ENCODE results near the gene TNFSF13B. TPM values are rescaled to one million over a fixed set of nuclear protein-coding genes. Genes with fewer than 3 reads are reported as not detected.
"Not testable (repeated sequence)": the region's sequence is repeated elsewhere in the genome, so short reads cannot be mapped to it uniquely, and the experiment has no call there.

Gene TNFSF13B, protein sequence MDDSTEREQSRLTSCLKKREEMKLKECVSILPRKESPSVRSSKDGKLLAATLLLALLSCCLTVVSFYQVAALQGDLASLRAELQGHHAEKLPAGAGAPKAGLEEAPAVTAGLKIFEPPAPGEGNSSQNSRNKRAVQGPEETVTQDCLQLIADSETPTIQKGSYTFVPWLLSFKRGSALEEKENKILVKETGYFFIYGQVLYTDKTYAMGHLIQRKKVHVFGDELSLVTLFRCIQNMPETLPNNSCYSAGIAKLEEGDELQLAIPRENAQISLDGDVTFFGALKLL
- polyA plus RNA-seq (2013, experiment 1 of 2; ENCODE audit: insufficient read length), result 0.18 TPM
- 0.16 TPM for polyA plus RNA-seq (2013, experiment 2 of 2; ENCODE audit: insufficient read length)

DNA sequence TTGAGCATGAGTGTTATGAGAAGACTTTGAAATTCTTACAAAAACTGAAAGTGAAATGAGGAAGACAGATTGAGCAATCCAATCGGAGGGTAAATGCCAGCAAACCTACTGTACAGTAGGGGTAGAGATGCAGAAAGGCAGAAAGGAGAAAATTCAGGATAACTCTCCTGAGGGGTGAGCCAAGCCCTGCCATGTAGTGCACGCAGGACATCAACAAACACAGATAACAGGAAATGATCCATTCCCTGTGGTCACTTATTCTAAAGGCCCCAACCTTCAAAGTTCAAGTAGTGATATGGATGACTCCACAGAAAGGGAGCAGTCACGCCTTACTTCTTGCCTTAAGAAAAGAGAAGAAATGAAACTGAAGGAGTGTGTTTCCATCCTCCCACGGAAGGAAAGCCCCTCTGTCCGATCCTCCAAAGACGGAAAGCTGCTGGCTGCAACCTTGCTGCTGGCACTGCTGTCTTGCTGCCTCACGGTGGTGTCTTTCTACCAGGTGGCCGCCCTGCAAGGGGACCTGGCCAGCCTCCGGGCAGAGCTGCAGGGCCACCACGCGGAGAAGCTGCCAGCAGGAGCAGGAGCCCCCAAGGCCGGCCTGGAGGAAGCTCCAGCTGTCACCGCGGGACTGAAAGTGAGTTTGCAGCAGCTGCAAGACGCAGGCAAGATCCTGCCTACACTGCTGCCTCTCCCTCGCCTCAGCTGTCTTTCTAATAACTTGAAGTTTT, at the start of gene TNFSF13B:
Gene TNFSF13B (plus strand): TSS at position 118 of the 728 bp plus-strand sequence. CDS start 178 bp downstream, at position 296.
- DNase-seq, result peak; percentile 14

DNA sequence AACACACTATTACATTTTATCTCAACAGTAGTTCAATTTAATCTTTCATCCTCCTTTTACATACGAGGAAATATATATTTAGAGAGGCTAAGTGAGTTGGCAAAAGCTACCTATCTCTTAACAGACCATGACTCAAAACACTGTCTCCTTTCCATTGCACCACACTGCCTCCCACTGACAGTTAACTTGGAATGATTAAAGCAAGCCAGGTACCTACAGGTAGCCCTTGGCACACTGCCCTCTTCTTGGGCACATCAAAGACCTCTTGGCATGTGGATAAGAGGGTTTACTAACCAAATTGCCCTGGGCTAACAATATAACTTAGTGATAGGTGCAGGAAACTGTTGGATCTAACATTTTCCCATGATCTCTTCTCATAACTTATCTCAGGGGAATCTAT, 49.5 kb upstream of the TNFSF13B start:
- no peak for DNase-seq

DNA sequence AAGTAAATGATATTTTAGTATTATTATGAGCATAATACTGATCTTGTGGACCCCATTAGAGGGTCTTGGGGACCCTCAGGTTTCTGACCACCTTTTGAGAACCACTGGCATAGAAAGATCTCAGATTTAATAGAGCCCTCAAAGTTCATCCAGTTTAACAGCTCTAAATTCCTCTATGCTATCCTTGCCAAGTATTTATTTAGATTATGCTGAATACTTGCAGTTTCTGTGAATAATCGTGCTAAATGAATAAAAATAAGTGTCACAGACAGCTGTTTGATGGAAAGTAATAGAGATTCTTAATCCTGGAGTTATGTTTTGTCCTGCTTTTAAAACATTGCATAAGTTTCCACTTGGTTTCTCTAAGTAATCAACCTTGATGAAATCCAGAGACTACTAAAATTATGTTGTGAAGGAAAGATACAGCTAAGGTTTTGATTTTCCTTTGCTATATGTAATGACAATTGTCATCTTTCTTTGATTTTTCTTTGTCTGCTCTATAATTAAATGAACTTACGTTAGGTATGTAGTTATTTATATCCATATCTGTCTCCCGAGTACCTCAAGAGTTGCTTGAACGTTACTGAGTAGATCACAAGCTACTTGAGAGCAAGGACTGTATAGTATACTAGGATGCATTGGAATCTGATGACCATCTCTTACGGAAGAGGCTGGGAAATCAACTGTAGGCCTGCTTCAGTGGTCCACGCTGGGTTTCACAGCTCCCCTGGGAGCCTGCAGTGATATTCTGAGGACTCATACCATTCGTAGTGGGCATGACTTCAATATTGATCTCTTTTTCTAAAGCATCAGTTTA, 45.6 kb upstream of the TNFSF13B start:
- no peak for DNase-seq

DNA sequence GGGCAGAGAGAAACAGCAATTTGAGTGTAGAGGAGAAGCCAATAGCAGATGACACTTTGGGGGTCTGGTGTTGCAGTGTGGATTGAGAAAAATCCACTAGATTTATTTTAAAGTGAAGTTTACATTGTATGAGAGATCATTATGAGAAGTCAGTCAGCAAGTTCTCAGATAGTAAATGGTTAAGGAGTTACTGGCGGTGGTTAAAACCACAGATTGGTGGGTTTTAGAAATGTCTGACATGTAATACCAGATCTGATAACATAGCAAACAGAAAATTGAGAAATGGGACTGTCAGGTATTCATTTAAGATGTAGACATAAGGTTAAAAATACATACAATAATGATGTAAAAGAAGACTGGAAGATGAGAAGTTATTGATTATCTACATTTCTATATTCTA, 44.1 kb upstream of the TNFSF13B start:
- no peak for DNase-seq

DNA sequence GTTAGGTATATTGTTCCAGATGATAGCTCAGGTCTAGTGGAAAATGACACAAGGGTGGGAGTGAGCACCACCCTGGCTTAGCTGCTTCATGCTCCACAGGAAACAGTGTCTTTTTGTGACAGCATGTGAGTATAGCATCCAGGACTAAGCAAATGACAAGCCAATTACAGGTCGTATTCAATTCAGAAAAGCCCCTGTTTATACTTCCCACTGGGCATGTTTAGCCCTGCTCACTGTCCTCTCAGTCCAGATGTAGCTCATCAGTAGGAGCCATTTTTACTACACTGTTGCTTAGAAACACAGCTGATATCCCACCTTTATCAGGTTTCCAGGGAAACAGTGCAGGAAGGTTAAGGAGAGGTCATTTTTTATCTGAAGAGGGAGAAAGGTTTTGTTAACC, 43.3 kb upstream of the TNFSF13B start:
- DNase-seq, result no peak

DNA sequence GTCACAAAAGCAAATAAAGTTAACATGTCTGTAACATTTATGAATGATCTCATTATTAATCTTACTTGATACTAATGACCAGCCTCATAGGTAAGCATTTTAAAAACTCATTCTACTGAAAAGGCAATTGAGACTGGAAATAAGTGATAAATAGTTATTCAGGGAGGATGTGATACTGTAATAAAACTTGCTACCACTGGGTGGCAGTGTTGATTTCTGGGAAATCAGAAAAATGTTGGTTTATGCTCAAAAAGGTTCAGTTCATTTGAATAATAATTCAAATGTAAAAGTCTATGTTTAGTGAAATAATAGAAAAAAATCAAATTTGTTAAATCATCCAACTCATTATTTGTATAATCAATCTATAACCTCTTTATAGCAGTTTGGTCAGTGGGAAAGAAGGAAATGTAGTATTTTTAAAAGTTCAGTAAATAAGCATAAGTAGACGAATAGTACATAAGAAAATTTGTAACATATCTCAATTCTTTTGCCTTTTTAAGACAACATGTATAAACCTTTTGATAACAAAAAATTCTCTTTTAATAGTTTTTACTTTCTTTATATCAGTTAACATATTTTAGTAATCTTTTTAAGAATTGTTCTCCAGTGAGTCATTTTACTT, 41.8 kb upstream of the TNFSF13B start:
- DNase-seq, result peak; percentile 35

DNA sequence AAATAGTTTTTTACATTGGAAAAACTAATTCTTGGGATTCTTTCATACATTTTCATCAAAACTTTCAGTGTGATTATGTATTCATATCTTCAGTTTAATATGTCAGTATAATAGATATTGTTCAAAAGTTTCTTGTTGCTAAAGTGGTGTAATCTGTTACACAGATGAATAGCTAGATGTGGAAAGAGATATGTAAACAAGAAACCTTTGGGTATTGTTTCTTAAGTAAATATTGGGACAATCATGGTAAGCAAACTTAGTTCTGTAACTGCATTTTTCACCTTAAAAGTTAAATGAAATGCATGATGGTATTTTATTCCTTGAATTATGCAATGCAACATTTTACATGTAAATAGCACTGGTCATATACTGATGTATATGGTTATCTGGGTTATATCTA, 39.1 kb upstream of the TNFSF13B start:
- no peak for DNase-seq

DNA sequence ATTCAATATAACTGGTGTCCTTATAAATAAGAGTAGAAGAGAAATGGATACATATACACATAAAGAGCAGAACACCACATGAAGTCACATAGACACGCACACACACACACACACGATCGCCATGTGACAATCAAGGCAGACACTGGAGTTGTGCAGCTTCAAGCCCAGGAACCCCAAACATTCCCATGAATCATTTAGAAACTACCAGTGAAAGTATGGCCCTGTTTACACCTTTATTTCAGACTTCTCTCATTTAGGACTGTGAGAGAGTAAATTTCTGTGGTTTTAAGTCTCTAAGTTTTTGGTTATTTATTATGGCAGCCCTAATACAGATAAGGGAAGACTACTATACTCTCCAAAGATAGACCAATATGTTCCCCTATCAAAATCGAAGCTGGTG, 20.4 kb upstream of the TNFSF13B start:
- no peak for DNase-seq

DNA sequence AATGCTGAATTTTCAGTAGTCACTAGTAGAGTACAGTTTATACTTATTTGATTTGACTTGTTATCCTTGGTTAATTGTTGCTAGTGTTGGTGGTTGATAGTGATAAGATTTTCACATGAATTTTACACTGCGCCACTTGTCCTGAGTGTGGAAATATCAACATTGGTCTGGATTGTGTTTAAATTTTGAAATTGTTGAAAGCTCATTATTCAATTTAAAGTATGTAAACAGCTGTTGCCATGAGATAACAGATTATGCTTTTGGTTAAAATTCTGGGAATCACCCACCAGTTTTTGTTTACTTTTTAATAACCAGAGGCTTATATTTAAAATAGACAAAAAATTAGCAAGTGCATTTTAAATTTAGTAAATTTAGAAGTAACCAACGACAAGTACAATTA, 12.3 kb upstream of the TNFSF13B start:
- DNase-seq, result no peak

DNA sequence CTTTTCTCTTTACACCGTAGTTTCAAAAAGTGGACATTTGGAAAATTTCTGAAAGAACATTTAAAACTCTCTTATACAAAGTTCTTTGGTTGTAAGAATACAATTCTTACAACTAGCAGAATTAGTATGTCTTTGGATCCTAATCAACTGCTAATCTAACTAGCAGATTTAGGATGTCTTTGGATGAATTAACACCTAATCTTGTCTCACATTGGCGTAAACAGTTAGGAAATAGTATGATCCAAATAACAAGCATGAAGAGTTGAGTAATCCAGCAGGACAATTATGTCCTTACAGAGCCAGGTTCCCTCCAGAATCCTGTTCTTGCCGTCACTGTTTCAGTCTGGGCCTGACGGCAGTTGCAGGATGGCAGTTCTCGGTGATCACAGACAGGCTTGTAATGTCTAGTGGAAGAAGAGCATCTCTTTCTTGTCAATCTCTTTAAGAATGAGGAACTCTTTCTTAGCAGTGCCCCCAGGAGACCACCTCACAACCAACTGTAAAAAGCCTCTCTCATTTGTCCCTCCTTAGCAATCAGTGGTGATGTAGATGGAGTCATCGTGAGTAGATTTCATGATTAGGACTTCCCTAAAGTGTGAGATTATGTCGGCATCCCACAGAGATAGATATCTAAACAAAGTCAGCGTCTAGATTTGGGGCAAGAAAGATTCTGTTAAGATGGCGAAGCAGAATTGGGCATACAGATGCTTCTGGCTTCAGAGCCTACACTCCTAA, 5.7 kb upstream of the TNFSF13B start:
- no peak for DNase-seq

DNA sequence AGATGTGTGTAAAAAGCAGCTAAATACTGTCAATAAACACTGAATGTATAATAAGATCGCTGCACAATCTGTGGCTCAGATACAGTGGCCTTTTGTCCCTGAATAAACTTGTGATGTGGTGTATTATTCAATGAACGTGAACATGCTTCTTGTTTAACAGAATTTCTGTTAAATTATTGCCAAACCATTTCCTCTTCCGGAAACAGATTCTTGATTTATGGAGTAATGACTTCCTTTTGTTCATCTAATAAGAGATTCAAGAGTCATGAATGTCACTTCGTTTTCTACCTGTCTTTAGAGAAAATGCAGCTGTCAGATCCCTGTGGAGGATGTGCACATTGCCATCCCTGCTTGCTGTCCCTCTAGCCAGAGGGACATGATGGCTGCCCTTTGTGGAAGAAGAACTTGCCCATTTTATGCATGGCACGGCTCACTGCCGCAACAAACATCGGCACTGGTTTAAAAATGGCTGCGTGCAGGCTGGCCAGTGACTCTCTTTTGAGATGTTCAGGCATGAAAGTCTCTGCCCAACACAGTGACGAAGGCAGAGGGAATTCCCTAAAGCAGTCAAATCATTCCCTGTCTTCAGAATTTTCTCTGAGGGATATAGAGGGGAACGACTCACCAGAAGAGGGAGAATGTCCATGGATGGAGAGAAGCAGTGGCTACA, 3.1 kb upstream of the TNFSF13B start:
- no peak for DNase-seq

DNA sequence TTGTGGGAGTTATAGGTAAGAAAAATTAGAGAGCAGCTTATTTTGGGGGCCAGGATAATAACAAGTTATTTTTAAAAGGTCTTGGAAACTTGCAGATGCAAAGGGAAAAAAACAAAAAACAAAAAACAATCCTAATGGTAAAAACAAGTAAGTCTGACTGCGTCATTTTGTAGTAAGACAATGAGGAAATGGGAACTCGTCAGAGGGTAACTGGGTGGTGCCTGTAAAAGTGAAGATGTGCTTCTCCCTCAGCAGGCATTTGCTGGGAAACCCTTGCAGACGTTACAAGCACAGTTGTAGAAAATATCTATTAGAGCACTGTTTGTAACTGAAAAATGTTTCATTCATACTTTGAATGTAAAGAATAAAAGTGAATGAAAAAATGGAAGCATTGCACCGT, 2.2 kb upstream of the TNFSF13B start:
- no peak for DNase-seq

DNA sequence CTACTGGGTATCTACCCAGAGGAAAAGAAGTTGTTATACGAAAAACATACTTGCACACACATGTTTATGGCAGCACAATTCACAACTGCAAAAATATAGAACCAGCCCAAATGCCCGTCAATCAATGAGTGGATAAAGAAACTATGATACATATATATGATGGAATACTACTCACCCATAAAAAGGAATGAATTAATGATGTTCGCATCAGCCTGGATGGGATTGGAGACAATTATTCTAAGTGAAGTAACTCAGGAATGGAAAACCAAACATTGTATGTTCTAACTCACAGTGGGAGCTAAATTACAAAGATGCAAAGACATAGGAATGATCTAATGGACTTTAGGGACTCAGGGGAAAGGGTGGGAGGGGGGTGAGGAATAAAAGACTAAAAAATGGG, 1.7 kb upstream of the TNFSF13B start:
- not testable (repeated sequence) for DNase-seq

DNA sequence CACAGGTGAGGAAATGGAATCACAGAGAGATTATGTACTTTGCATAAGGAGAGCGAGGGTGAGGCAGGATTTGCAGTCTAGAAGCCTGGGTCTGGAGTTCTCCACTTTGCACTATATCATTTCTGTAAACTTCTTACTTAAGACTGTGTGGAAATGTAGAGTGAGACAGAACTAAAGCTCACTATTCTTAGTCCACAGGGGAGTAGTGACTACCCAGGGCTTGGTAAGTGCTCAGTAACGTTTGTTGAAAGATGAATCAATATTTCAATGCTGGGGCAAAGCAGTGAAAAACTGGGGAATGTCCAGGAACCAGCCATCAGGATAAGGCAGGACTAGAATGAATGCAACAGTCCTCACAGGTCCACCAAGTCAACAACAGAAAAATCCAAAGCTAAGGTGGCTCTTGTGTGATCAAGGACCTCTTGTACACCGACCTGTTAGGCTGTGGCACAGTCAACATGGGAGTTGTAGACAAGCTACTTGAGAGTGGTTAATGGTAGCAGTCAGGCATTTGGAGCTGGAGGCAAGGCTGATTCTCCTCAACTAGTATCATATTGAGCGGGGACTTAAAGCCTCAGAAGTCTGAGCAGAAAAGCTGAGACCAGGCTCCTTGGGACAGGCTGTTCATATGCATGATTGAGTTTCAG, 929 bp upstream of the TNFSF13B start:
- no peak for DNase-seq

DNA sequence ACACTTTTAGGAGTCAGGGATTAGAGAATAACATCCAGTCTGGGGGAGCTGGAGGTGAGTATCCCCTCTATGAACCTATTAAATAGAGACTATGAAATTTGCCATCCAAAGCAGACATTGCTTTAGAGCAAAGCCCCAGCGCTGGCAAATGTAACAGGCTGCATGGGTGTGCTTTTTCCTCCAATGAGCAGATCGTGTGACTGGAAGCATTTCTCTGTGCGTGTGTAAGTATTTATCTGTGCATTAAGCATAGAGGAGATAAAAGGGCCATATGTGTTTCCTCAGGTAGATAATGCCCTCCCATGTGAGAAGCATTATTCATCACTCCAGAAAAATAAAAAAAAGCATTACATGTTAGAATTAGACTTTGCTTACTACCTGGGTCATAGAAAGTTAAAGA, 924 bp downstream of the TNFSF13B start:
- no peak for DNase-seq

DNA sequence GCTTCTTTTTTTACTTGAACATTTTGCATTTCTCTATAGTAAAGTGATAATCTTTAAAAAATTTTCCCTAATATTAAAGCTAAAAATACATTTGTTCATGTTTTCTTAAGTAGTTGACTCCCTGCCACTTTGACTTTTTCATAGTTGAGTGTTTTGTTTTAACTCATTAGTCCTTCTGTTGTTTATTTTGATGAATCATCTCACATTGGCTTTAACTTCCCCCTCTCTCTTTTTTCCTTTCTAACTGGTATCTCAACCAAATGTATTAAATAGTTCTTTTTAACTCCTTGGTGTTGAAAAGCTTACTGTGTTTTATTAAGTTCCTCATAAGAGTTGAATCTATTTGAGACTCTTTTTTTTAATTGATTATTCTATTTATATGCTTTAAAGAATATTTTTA, 2.8 kb downstream of the TNFSF13B start:
- peak; percentile 21 for DNase-seq

DNA sequence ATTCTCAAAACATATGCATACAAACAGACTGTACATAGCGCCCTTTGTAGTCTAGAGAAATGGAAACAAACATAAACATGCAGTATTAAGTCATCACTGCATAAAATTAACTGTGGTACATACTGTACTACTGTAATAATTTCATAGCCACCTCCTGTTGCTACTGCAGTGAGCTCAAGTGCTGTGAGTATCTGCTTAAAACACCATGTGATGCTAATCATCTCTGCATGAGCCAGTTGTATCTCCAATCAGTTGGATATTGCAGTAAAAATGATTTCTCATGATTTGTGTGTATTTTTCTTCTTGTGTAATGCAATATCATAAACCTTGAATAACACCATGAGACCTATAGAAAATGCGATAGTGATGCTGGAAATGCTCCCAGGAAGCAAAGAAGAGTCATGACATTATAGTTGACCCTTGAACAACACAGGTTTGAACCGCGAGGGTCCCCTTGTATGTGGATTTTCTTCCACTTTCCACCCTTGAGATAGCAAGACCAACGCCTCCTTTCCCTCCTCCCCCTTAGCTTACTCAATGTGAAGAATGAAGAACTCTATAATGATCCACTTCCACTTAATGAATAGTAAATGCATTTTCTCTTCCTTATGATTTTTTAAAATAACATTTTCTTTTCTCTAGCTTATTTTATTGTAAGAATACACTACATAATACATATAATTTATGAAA, 4.1 kb downstream of the TNFSF13B start:
- DNase-seq, result no peak

DNA sequence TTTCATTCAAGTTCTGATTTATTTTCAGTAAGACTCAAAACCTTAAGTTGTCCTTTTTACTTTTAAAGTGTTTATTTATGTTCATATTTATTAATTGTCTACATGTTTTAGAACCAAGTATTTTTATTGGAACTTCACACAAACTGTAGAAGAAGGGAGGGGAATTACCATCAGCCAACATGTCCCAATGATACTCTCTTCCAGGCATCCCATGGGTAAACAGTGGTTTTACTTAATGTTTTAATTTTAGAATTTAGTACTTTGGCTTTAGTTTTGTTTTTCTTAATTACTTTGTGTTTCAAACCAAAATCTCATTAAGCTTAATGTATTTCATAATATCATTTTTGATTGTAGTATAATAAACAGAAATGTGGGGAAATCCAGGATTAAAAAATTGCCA, 5.2 kb downstream of the TNFSF13B start:
- no peak for DNase-seq

DNA sequence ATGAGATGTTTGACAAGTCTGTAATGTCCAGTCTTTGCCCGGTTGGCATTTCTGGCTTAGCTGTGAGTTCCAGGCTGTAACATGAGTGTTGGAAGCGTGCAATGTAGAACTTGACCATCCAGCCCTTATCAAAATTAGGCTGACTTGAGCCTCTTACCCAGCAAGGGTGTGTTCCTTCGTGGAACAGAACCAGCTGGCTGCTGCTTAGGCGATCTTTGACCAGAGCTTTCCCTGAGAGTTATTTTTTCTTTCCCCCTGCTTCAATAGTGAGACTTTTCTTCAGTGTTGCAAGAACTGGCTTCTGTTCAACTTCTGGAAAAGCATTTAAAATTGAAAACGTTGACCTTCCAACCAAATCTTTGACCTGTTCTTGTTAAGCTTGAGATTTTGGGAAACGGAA, 6.5 kb downstream of the TNFSF13B start:
- no peak for DNase-seq

DNA sequence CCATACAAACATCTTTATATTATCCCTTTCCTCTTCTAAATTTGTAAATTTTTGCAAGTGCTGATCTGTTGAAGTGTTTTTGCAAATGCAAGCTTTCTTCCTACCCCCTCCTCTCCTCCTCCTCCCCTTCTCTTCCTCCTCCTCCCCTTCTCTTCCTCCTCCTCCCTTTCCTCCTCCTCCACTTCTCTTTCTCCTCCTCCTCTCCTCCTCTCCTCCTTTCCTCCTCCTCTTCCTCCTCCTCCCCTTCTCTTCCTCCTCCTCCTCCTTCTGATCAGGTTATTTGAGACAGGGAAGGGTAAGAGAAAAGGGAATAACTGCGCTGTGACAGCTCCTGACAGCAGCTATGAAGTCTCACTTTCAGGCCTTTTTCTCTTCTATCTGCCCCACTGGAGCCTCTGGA, 8.9 kb downstream of the TNFSF13B start:
- no peak for DNase-seq
